HG03460 (cell line): ENCODE results near the gene TMC2.
"Not testable (repeated sequence)": the region's sequence is repeated elsewhere in the genome, so short reads cannot be mapped to it uniquely, and the experiment has no call there.

Experiments
- ATAC-seq: cut with Tn5 transposase; IDR thresholded peaks from one replicate; pipeline ENCODE4 v1.9.1; 2021; ENCODE audit not compliant: unreplicated experiment

The TMC2 gene

DNA sequence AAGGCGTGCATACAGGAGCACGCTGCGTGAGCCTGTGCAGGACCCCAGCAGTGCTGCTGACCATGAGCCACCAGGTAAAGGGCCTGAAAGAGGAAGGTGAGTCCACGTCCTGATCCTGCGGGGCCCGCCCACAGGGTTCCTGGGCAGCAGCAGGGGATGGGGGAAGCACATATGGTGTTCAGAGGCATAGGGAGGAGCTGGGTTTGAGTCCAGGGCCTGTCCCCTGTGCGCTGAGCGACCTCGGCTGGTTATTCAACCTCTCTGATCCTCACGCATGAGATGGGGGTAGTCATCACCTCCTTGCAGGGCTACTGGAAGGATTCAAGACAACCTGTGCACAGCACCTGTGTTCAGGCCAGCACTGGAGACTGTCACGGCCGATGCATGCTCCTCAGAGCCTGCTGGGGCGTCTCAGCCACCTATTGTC is at the start of gene TMC2:
TMC2 (plus strand) TSS at position 14 of the 427 bp plus-strand sequence; CDS start at position 63, 49 bp downstream.
- no peak for ATAC-seq

DNA sequence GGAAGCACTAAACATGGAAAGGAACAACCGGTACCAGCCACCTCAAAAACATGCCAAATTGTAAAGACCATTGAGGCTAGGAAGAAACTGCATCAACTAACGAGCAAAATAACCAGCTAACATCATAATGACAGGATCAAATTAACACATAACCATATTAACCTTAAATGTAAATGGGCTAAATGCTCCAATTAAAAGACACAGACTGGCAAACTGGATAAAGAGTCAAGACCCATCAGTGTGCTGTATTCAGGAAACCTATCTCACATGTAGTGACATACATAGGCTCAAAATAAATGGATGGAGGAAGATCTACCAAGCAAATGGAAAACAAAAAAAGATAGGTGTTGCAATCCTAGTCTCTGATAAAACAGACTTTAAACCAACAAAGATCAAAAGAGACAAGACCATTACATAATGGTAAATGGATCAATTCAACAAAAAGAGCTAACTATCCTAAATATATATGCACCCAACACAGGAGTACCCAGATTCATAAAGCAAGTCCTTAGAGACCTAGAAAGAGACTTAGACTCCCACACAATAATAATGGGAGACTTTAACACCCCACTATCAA is 33.5 kb upstream of the TMC2 start:
- not testable (repeated sequence) for ATAC-seq

DNA sequence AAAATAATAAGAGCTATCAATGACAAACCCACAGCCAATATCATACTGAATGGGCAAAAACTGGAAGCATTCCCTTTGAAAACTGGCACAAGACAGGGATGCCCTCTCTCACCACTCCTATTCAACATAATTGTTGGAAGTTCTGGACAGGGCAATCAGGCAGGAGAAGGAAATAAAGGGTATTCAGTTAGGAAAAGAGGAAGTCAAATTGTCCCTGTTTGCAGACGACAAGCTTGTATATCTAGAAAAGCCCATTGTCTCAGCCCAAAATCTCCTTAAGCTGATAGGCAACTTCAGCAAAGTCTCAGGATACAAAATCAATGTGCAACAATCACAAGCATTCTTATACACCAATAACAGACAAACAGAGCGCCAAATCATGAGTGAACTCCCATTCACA is 31.6 kb upstream of the TMC2 start:
- ATAC-seq = not testable (repeated sequence)

DNA sequence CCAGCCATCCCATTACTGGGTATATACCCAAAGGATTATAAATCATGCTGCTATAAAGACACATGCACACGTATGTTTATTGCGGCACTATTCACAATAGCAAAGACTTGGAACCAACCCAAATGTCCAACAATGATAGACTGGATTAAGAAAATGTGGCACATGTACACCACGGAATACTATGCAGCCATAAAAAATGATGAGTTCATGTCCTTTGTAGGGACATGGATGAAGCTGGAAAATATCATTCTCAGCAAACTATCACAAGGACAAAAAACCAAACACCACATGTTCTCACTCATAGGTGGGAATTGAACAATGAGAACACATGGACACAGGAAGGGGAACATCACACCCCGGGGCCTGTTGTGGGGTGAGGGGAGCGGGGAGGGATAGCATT is 29.9 kb upstream of the TMC2 start:
- not testable (repeated sequence) for ATAC-seq

DNA sequence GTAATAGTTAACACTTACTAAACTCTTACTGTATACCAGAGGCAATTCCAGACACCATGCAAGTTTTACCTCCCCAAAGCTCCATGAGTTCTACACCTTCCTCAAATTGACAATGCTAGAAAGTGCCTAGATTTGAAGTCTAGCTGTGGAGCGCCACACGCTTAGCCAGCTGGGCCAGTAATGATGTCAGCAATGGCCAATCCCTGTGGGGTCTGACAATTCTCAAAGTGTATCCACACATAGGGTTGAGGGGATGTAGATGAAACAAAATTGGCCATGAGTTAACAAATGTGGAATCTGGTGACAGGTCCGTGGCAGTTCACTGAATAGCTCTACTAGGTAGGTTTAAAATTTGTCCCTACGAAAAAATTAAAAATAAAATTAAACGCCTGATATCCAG is 28.9 kb upstream of the TMC2 start:
- ATAC-seq = no peak

DNA sequence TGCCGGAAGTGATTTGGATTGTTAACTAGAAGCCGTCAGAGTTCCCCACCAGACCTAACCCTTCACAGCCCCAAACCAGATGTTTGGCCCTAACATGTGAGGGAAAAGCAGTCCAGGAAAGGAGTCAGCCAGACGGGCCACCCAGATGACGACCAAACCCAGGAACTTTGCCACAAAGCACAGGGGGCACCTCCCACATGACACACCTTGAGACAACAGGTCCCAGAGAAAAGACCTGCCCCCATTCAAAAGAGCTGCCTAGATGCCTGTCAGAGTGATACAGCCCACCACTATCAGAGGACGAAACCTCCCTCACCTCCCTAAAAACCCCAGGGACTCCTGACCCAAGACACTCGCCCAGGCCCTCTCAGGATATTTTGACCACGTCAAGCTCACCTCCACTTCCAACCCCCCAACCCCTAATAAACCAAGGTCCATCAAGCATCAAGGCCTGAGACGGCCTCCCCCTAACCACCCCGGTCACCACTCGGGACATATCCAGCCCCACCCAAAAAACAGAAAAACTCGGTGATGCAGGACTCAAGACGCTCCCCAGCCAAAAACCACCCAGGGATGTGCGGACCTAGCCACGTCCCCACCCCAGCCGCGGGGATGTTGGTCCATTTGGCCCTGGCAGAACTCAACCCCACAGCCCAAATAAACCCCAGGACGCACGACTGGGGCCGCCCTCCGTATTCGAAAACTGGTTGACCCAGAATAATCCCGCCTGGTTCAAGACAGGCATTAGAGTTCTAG is 28.3 kb upstream of the TMC2 start:
- ATAC-seq = peak; percentile 15

- peak; percentile 92 for ATAC-seq
These were observed 27.5 kb upstream of the TMC2 start, which contains the start of gene ZNF343 for GRCh38 chr20:2508631-2509467. Gene ZNF343 (minus strand): TSS chr20:2508915. CDS start chr20:2493895, 15,020 bp downstream.

DNA sequence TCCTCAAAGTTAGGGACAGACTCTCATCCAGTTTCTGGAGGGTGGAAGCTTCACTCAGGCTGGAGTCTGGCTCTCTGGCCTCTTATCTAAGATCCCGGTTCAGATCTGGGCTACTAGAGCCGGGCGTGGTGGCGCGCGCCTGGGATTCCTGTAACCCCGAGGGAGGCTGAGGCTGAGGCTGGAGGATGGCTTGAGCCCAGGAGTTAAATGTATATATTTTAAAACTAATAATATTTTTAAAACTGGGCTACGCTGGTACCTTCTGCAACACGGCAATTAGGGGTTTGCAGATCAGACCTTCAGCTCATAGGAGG is 26.9 kb upstream of the TMC2 start:
- no peak for ATAC-seq

- no peak for ATAC-seq
These were observed 26.6 kb upstream of the TMC2 start for GRCh38 chr20:2509794-2510193.

GRCh38 chr20:2515203-2515602 is 21.2 kb upstream of the TMC2 start:
- ATAC-seq = no peak

GRCh38 chr20:2516399-2516798 is 20.0 kb upstream of the TMC2 start:
- ATAC-seq = no peak

- no peak for ATAC-seq
These were observed 18.3 kb upstream of the TMC2 start for GRCh38 chr20:2518096-2518495.

- no peak for ATAC-seq
These were observed 17.8 kb upstream of the TMC2 start for GRCh38 chr20:2518558-2518957.

GRCh38 chr20:2519115-2519809 is 17.1 kb upstream of the TMC2 start:
- no peak for ATAC-seq

DNA sequence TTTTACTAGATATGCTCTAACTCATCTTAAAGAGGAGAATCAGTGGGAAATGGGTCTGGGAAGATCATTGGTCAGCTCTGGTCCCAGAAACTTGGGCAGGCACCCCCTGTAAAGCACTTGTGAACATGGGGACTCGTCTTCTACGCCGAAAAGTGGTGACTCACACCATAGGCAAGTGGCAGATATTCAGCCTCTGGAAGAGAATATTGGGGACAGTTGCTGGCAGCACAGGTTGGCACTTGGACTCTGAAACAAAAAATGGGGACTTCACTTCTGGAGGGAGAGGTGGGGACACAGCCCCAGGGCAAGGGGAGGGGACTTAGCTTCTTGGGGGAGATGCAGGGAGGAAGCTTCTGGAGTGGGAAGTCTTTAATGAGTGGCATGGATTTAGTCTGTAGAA is 15.8 kb upstream of the TMC2 start:
- ATAC-seq = no peak

DNA sequence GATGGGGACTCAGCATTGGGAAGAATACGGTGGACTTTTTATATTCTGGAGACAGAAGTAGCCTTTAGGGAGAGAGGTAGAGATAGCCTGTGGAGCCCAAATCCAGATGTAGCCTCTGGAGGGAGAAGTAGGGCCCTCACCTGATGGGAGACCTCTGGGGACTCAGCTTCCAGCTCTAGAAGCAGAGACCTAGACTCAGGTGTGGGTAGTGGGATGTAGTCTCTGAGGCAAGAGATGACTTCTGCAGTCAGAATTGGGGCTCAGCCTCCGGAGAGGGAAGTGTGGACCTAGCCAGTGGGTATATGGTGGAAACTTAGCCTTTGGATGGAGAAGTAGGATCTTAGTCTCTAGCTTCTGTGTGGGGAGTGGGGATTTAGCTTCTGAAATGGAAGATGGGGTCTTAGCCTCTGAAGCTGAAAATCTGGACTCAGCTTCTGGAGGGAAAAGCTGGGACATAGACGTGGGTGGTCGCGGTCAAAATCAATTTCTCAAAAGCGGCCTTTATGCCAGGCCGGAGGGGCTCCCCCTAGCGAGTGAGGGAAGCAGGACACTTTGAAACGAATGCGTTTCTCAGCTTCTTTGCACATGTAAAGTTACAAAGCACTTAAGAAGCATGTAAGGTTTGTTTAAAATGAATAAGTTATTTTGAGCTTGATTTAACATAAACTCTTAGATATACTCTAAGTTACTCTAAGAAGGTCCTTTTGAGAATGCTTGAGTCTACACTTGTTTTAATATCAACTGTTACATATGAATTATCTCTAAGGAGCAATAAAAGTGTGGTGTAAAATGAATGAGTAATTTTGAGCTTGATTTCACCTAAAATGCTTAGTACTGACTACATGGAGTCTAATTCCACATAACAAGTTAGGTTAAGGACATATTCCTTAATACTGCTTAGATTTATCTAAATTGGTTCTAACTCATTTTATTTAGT is 14.7 kb upstream of the TMC2 start:
- ATAC-seq = no peak

- ATAC-seq = not testable (repeated sequence)
These were observed 13.4 kb upstream of the TMC2 start for GRCh38 chr20:2522826-2523429.

DNA sequence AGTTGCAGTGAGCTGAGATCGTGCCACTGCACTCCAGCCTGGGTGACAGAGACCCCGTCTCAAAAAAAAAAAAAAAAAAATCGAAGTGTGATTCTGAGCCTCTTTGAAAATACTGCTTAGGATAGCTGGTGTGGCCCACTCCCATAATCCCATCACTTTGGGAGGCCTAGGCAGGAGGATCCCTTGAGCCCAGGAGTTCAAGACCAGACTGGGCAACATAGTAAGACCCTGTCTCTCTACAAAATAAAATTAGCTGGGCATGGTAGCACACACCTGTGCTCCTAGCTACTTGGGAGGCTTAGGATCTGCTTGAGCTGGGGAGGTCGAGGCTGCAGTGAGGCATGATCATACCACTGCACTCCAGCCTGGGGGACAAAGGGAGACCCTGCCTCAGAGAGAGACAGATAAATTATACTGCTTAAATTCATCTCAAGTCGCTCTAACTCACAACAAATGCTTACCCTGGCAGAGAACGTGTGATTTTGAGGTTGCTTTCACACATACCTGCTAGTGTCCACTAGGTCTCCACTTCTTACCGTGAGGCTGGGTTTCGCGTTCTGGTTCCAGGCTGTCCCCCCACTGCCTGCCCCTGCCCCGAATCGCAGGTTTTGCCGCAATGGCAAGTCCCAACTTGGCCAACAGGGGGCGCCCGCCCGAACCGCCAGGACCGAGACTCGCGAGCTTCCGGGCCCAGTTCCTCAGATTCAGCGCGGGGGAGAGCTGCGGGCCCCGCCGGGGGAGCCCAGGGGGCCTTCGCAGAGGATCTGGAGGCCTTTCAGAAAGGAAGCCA is 12.3 kb upstream of the TMC2 start:
- peak; percentile 59 for ATAC-seq
